Measurements from ENCODE around the gene CNNM1. TPM values are rescaled to one million over a fixed set of nuclear protein-coding genes. Genes with fewer than 3 reads are reported as not detected.

CNNM1 gene
- total RNA-seq, 4 donors from 2014 or later: 0.88 to 1.7 (median 1.5) TPM; not detected in 1

GRCh38 chr10:99304862-99305229 lies 24.3 kb upstream of the CNNM1 start:
- no peak for DNase-seq
- H3K4me1 ChIP-seq: no peaks in the 10 kb centered on the region
- intact Hi-C loops (cut with DNase I; ENCODE audit: low total_unique reads): loop anchor here (5.0 kb wide), 1 partner anchor 692 kb away; no protein-coding TSS in a partner anchor
- H3K9me3 ChIP-seq: peaks cover 0 to 4% of the 10 kb centered on the region in 2 donors
- TF ChIP-seq CTCF (IDR thresholded peaks at IDR 0.05) (no peak), POLR2A (IDR thresholded peaks at IDR 0.05) (no peak)
- H3K27me3 ChIP-seq: no peaks in the 10 kb centered on the region
- no peak overlapping the region for H3K4me3 ChIP-seq
- H3K36me3 ChIP-seq: no peaks in the 10 kb centered on the region
- H3K27ac ChIP-seq: no peak overlapping the region

- no peak for DNase-seq
- no peak overlapping the region for H3K4me3 ChIP-seq
- H3K27ac ChIP-seq: no peak overlapping the region
- H3K4me1 ChIP-seq: no peaks in the 10 kb centered on the region
- H3K9me3 ChIP-seq: peaks cover 0 to 4% of the 10 kb centered on the region in 2 donors
- no peaks in the 10 kb centered on the region for H3K36me3 ChIP-seq
- H3K27me3 ChIP-seq: no peaks in the 10 kb centered on the region
- TF ChIP-seq POLR2A (IDR thresholded peaks at IDR 0.05): no peak
- no peak for TF ChIP-seq CTCF (IDR thresholded peaks at IDR 0.05)
- intact Hi-C loops (cut with DNase I; ENCODE audit: low total_unique reads): no loop called here
Measured at GRCh38 chr10:99312501-99312900, 16.7 kb upstream of the CNNM1 start.

- no peaks in the 10 kb centered on the region for H3K27me3 ChIP-seq
- H3K4me1 ChIP-seq: no peaks in the 10 kb centered on the region
- TF ChIP-seq CTCF (IDR thresholded peaks at IDR 0.05) (no peak), POLR2A (IDR thresholded peaks at IDR 0.05) (no peak)
- H3K36me3 ChIP-seq: no peaks in the 10 kb centered on the region
- H3K9me3 ChIP-seq: no peaks in the 10 kb centered on the region
- no peak for DNase-seq
- H3K4me3 ChIP-seq: no peak overlapping the region
- no peak overlapping the region for H3K27ac ChIP-seq
- intact Hi-C loops (cut with DNase I; ENCODE audit: low total_unique reads): no loop called here
Measured at GRCh38 chr10:99315853-99316252, 13.3 kb upstream of the CNNM1 start.

- no peaks in the 10 kb centered on the region for H3K36me3 ChIP-seq
- DNase-seq: no peak
- H3K4me1 ChIP-seq: no peaks in the 10 kb centered on the region
- H3K27me3 ChIP-seq: no peaks in the 10 kb centered on the region
- H3K9me3 ChIP-seq: no peaks in the 10 kb centered on the region
- intact Hi-C loops (cut with DNase I; ENCODE audit: low total_unique reads): no loop called here
- TF ChIP-seq POLR2A (IDR thresholded peaks at IDR 0.05): no peak
- TF ChIP-seq CTCF (IDR thresholded peaks at IDR 0.05): no peak
- H3K4me3 ChIP-seq: no peak overlapping the region
- H3K27ac ChIP-seq: no peak overlapping the region
Measured at GRCh38 chr10:99316374-99316773, 12.8 kb upstream of the CNNM1 start.

GRCh38 chr10:99318048-99318447 lies 11.1 kb upstream of the CNNM1 start:
- no peaks in the 10 kb centered on the region for H3K36me3 ChIP-seq
- no peaks in the 10 kb centered on the region for H3K4me1 ChIP-seq
- TF ChIP-seq CTCF (IDR thresholded peaks at IDR 0.05) (no peak), POLR2A (IDR thresholded peaks at IDR 0.05) (no peak)
- no peak overlapping the region for H3K27ac ChIP-seq
- no peak overlapping the region for H3K4me3 ChIP-seq
- no peak for DNase-seq
- H3K9me3 ChIP-seq: no peaks in the 10 kb centered on the region
- no peaks in the 10 kb centered on the region for H3K27me3 ChIP-seq
- intact Hi-C loops (cut with DNase I; ENCODE audit: low total_unique reads): no loop called here

Measured in uterus (tissue), 4 donors.